Calu3 (cell line): ENCODE data around the gene EPHB3. TPM values are rescaled to one million over a fixed set of nuclear protein-coding genes. Genes with fewer than 3 reads are reported as not detected.

Source experiments
- BruUV-seq: library from RNA; stranded (reverse); fragments of 400-500 nt; replicated peaks from 2 replicates; lab custom pipeline; 2021; lab: Mats Ljungman, UMichigan
- CTCF ChIA-PET: fragments of 300-600 bp; sonication (Branson Sonifier 250); formaldehyde crosslinking; loops from one replicate; lab custom pipeline; 2022; ENCODE audit warnings: antibody characterized with exemption; lab: Charles Lee
- DNase-seq: peaks from one replicate; pipeline ENCODE4 v3.0.0; 2022
- H3K27ac Mint-ChIP-seq: one replicate; pipeline ENCODE4 v1.8.0; 2022; ENCODE audit warnings: mixed read lengths; ENCODE audit not compliant: unreplicated experiment
- H3K27me3 Mint-ChIP-seq: one replicate; pipeline ENCODE4 v1.8.0; 2022; ENCODE audit warnings: mixed read lengths; ENCODE audit not compliant: unreplicated experiment
- H3K36me3 Mint-ChIP-seq: one replicate; pipeline ENCODE4 v1.8.0; 2022; ENCODE audit warnings: mild to moderate bottlenecking, moderate library complexity, mixed read lengths; ENCODE audit not compliant: insufficient read depth, unreplicated experiment
- H3K4me1 Mint-ChIP-seq: one replicate; pipeline ENCODE4 v1.8.0; 2022; ENCODE audit warnings: mild to moderate bottlenecking, low read depth, mixed read lengths; ENCODE audit not compliant: unreplicated experiment
- H3K4me3 Mint-ChIP-seq: one replicate; pipeline ENCODE4 v1.8.0; 2022; ENCODE audit warnings: mild to moderate bottlenecking, low read depth, moderate library complexity, mixed read lengths; ENCODE audit not compliant: unreplicated experiment
- H3K9me3 Mint-ChIP-seq: one replicate; pipeline ENCODE4 v1.8.0; 2022; ENCODE audit warnings: low read depth, mixed read lengths; ENCODE audit not compliant: unreplicated experiment
- intact Hi-C: fragments of 100-400 bp; cut with micrococcal nuclease; formaldehyde crosslinking; loops from one replicate; pipeline ENCODE4 v1.10.0; 2022; ENCODE audit not compliant: unreplicated experiment
- total RNA-seq: library from RNA; stranded (reverse); gene quantifications from 2 replicates; pipeline ENCODE4 v1.2.3, GENCODE V29; 2022
- TF ChIP-seq, protein P1 (sequence below): fragments of 200-600 bp; IDR thresholded peaks from one replicate; pipeline ENCODE4 v1.8.0; 2022; ENCODE audit warnings: antibody characterized with exemption; ENCODE audit not compliant: unreplicated experiment

Gene EPHB3
- total RNA-seq, 1 experiment from 2014 or later = 2.5 TPM

DNA sequence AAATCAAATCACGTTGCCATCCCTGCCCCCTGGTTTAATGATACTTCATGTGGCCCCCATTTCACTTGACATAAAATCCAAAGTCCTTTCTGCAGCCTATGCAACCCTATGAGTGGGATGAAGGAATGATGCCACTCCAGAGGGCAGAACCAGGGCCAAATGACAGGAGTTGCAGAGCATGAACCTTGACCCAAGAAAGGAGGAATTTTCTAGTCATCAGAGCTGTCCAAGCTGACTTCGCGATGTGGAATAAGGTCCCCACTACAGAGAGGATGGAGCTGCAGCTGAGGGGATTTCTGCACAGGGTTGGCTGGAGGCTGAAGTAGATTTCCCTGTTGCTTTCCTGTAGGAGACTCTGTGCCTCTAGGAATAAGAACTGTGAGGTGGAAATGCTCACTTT, 15.8 kb upstream of the EPHB3 start:
- H3K36me3 Mint-ChIP-seq = no peaks in the 10 kb centered on the region
- TF ChIP-seq, protein P1, sequence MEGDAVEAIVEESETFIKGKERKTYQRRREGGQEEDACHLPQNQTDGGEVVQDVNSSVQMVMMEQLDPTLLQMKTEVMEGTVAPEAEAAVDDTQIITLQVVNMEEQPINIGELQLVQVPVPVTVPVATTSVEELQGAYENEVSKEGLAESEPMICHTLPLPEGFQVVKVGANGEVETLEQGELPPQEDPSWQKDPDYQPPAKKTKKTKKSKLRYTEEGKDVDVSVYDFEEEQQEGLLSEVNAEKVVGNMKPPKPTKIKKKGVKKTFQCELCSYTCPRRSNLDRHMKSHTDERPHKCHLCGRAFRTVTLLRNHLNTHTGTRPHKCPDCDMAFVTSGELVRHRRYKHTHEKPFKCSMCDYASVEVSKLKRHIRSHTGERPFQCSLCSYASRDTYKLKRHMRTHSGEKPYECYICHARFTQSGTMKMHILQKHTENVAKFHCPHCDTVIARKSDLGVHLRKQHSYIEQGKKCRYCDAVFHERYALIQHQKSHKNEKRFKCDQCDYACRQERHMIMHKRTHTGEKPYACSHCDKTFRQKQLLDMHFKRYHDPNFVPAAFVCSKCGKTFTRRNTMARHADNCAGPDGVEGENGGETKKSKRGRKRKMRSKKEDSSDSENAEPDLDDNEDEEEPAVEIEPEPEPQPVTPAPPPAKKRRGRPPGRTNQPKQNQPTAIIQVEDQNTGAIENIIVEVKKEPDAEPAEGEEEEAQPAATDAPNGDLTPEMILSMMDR = no peak
- intact Hi-C loops = no loop called here
- no peak for DNase-seq
- CTCF ChIA-PET = interaction anchor here (1.2 to 6.7 kb wide), 2 partner anchors 15 to 174 kb away, joined by 4 to 55 read pairs; partner anchors contain the start of gene EPHB3
- no peaks in the 10 kb centered on the region for H3K4me1 Mint-ChIP-seq
- H3K4me3 Mint-ChIP-seq = no peak overlapping the region
- no TSS peak for BruUV-seq
- H3K27me3 Mint-ChIP-seq = peaks cover 84% of the 10 kb centered on the region
- no peaks in the 10 kb centered on the region for H3K9me3 Mint-ChIP-seq
- H3K27ac Mint-ChIP-seq = no peak overlapping the region

- H3K4me1 Mint-ChIP-seq = no peaks in the 10 kb centered on the region
- BruUV-seq = no TSS peak
- no peak for DNase-seq
- peaks cover 84% of the 10 kb centered on the region for H3K27me3 Mint-ChIP-seq
- H3K36me3 Mint-ChIP-seq = no peaks in the 10 kb centered on the region
- H3K27ac Mint-ChIP-seq = no peak overlapping the region
- intact Hi-C loops = no loop called here
- TF ChIP-seq, protein P1 = no peak
- no peak overlapping the region for H3K4me3 Mint-ChIP-seq
- CTCF ChIA-PET = interaction anchor here (1.2 to 6.7 kb wide), 2 partner anchors 15 to 175 kb away, joined by 4 to 55 read pairs; partner anchors contain the start of gene EPHB3
- H3K9me3 Mint-ChIP-seq = no peaks in the 10 kb centered on the region
Observed at GRCh38 chr3:184546252-184546651, 15.3 kb upstream of the EPHB3 start.

DNA sequence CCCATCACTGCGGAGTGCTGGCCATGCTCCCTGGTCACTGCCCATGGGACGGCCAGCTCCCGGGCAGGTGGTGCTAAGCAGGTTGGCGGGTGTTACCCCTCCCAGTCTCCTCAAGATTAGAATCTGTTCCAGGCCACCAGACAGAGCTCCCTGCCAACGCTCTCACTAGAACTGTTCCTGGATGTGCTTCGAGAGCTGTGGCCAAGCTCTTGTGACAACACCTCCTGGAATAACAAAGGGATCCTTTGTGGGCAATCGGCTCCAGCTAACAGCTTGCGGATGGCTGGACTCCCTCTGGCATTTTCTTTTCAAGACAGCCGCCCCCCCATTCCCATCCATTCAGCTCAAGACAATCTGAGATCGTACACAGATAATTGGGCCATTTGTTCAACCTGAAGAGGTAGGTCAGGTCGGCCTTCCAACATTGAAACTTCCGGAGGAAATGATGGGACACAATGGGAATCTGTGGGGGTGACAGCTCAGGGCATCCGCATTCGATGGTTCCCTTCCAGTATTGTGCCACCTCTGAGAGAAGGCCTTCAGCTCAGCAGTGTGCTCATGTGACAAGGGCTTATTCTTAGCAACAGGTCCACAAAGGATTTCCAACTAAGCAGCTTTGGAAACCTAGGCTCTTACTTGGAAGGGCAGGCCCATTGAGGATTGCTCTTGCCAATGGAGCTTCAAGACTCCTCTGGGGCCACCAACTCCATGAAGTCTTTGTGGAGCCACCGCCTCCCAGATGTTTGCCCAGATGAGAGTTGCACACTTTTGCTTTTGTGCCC, 11.6 kb upstream of the EPHB3 start:
- BruUV-seq = no TSS peak
- no peaks in the 10 kb centered on the region for H3K4me1 Mint-ChIP-seq
- peaks cover 76% of the 10 kb centered on the region for H3K27me3 Mint-ChIP-seq
- H3K4me3 Mint-ChIP-seq = no peak overlapping the region
- TF ChIP-seq, protein P1 = no peak
- DNase-seq = no peak
- CTCF ChIA-PET = interaction anchor here (0.6 to 3.1 kb wide), 6 partner anchors 11 to 603 kb away, joined by 3 to 15 read pairs (median 4); partner anchors contain the start of gene EPHB3
- H3K36me3 Mint-ChIP-seq = no peaks in the 10 kb centered on the region
- H3K27ac Mint-ChIP-seq = no peak overlapping the region
- intact Hi-C loops = no loop called here
- H3K9me3 Mint-ChIP-seq = no peaks in the 10 kb centered on the region

GRCh38 chr3:184551103-184551502, 10.5 kb upstream of the EPHB3 start:
- intact Hi-C loops = no loop called here
- Mint-ChIP-seq H3K9me3 (no peaks in the 10 kb centered on the region), H3K4me1 (no peaks in the 10 kb centered on the region), H3K27me3 (peaks cover 70% of the 10 kb centered on the region), H3K27ac (no peak overlapping the region), H3K4me3 (no peak overlapping the region), H3K36me3 (no peaks in the 10 kb centered on the region)
- TF ChIP-seq, protein P1 = no peak
- no TSS peak for BruUV-seq
- no peak for DNase-seq
- CTCF ChIA-PET = interaction anchor here (0.6 to 3.1 kb wide), 3 partner anchors 10 to 197 kb away, joined by 5 to 15 read pairs (median 6); partner anchors contain the start of gene EPHB3
